SU-DHL-6 (cell line): Measurements from ENCODE around the gene CFAP141.

Source experiments
- H2AFZ ChIP-seq: fragments of 200-600 bp; sonication (generic); 2 replicates; pipeline ENCODE4 v1.6.1; 2014; ENCODE audit warnings: low read depth, mild to moderate bottlenecking, moderate library complexity, mixed read lengths, antibody characterized with exemption, low read length; ENCODE audit not compliant: severe bottlenecking
- H3F3A ChIP-seq: fragments of 200-600 bp; shearing (Covaris generic); 2 replicates; pipeline ENCODE4 v1.6.0; 2016; ENCODE audit warnings: antibody characterized with exemption, mild to moderate bottlenecking; ENCODE audit not compliant: insufficient read depth
- H3K27ac ChIP-seq: fragments of 200-600 bp; sonication (generic); 2 replicates; pipeline ENCODE4 v1.5.1; 2016; ENCODE audit warnings: low read depth, mild to moderate bottlenecking, low read length, moderate library complexity, mixed read lengths
- H3K27me3 ChIP-seq: fragments of 200-600 bp; sonication (generic), shearing (Covaris generic); 2 replicates; pipeline ENCODE4 v1.6.0; 2014; ENCODE audit warnings: mild to moderate bottlenecking, low read length
- H3K36me3 ChIP-seq: fragments of 200-600 bp; sonication (generic); 2 replicates; pipeline ENCODE4 v1.6.1; 2014; ENCODE audit warnings: mild to moderate bottlenecking, low read length, mixed read lengths
- H3K4me2 ChIP-seq: fragments of 300-600, 200-600 bp; shearing (Covaris generic), sonication (generic); 2 replicates; pipeline ENCODE4 v1.6.0; 2014; ENCODE audit warnings: low read length, low read depth, mild to moderate bottlenecking; ENCODE audit not compliant: poor library complexity, severe bottlenecking
- H3K4me3 ChIP-seq: fragments of 200-600 bp; sonication (generic); 2 replicates; pipeline ENCODE4 v1.5.1; 2014; ENCODE audit warnings: antibody characterized with exemption, low read length, mild to moderate bottlenecking, mixed read lengths; ENCODE audit not compliant: insufficient read depth, poor library complexity, severe bottlenecking
- H3K79me2 ChIP-seq: fragments of 200-600 bp; sonication (generic); 2 replicates; pipeline ENCODE4 v1.6.1; 2014; ENCODE audit warnings: mild to moderate bottlenecking, low read length, moderate library complexity; ENCODE audit not compliant: insufficient read depth
- H3K9ac ChIP-seq: fragments of 200-600 bp; sonication (generic); 2 replicates; pipeline ENCODE4 v1.7.0; 2014; ENCODE audit warnings: mild to moderate bottlenecking, low read length
- H3K9me2 ChIP-seq: fragments of 200-600 bp; sonication (generic); replicated peaks from 2 replicates; pipeline ENCODE4 v1.6.1; 2014; ENCODE audit warnings: low read length; ENCODE audit not compliant: insufficient read depth
- H3K9me3 ChIP-seq: fragments of 200-600 bp; sonication (generic); 2 replicates; pipeline ENCODE4 v1.6.1; 2014; ENCODE audit warnings: low read length, mixed read lengths; ENCODE audit not compliant: insufficient read depth
- H4K20me1 ChIP-seq: fragments of 200-600 bp; sonication (generic); 2 replicates; pipeline ENCODE4 v1.6.1; 2014; ENCODE audit warnings: low read depth, mild to moderate bottlenecking, antibody characterized with exemption, low read length, moderate library complexity, mixed read lengths
- EZH2phosphoT487 ChIP-seq: fragments of 200-600 bp; sonication (generic), shearing (Covaris generic); conservative IDR thresholded peaks from 2 replicates; pipeline ENCODE4 v1.6.1; 2018; ENCODE audit warnings: mild to moderate bottlenecking, antibody characterized with exemption, low read length, moderate library complexity, mixed read lengths
- TF ChIP-seq, protein P1 (sequence below): fragments of 200-600 bp; sonication (generic); IDR thresholded peaks from one replicate; pipeline ENCODE4 v1.5.1; 2017; ENCODE audit warnings: antibody characterized with exemption, mild to moderate bottlenecking, low read length, moderate library complexity; ENCODE audit not compliant: insufficient read depth, poor library complexity, severe bottlenecking

Gene CFAP141

GRCh38 chr1:154178911-154179811 is 27.0 kb downstream of the CFAP141 start:
- no peaks in the 10 kb centered on the region for H3K9me3 ChIP-seq
- no peak overlapping the region for H3K4me2 ChIP-seq
- 0 out of 2 replicates have a peak, but pooled peaks cover 11% of the 10 kb centered on the region for H3K36me3 ChIP-seq
- no peak for TF ChIP-seq EZH2phosphoT487
- TF ChIP-seq, protein P1, sequence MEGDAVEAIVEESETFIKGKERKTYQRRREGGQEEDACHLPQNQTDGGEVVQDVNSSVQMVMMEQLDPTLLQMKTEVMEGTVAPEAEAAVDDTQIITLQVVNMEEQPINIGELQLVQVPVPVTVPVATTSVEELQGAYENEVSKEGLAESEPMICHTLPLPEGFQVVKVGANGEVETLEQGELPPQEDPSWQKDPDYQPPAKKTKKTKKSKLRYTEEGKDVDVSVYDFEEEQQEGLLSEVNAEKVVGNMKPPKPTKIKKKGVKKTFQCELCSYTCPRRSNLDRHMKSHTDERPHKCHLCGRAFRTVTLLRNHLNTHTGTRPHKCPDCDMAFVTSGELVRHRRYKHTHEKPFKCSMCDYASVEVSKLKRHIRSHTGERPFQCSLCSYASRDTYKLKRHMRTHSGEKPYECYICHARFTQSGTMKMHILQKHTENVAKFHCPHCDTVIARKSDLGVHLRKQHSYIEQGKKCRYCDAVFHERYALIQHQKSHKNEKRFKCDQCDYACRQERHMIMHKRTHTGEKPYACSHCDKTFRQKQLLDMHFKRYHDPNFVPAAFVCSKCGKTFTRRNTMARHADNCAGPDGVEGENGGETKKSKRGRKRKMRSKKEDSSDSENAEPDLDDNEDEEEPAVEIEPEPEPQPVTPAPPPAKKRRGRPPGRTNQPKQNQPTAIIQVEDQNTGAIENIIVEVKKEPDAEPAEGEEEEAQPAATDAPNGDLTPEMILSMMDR: no peak
- H3K79me2 ChIP-seq: peaks cover 86% of the 10 kb centered on the region
- no peaks in the 10 kb centered on the region for H3K9me2 ChIP-seq
- H4K20me1 ChIP-seq: peaks cover 40% of the 10 kb centered on the region
- no peaks in the 10 kb centered on the region for H3F3A ChIP-seq
- no peak overlapping the region for H3K9ac ChIP-seq
- H3K27ac ChIP-seq: no peak overlapping the region
- H3K27me3 ChIP-seq: no peaks in the 10 kb centered on the region
- no peak overlapping the region for H3K4me3 ChIP-seq
- no peak overlapping the region for H2AFZ ChIP-seq

DNA sequence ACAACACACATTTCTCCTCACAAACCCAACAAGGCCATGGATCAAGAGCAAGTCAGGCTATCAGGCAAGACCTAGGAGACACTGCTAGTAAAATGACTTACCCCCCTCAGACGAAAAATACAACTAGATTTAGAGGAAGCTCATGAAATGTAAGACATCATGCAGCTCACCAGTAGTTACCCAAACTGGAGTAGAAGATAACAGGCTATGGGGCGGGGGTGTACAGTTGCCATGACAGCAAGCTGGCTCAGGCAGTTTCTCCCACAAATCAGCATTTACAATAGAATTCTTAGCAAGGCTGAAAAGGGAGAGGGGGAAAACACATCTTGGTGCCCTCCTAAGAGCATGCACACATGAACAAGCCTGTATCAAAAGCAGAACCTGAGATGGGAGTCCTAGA is 28.1 kb downstream of the CFAP141 start:
- Histone ChIP-seq H3F3A (no peaks in the 10 kb centered on the region), H3K79me2 (peaks cover 86% of the 10 kb centered on the region), H4K20me1 (peaks cover 40% of the 10 kb centered on the region), H3K27ac (no peak overlapping the region), H3K9me3 (no peaks in the 10 kb centered on the region), H2AFZ (no peak overlapping the region), H3K4me3 (no peak overlapping the region), H3K9me2 (no peaks in the 10 kb centered on the region), H3K36me3 (0 out of 2 replicates have a peak, but pooled peaks cover 11% of the 10 kb centered on the region), H3K27me3 (no peaks in the 10 kb centered on the region), H3K4me2 (no peak overlapping the region), H3K9ac (no peak overlapping the region)
- TF ChIP-seq, protein P1: no peak
- TF ChIP-seq EZH2phosphoT487: no peak

- Histone ChIP-seq H3K27me3 (no peaks in the 10 kb centered on the region), H3K36me3 (peaks cover 15% of the 10 kb centered on the region), H4K20me1 (peaks cover 40% of the 10 kb centered on the region), H3K27ac (no peak overlapping the region), H3K4me3 (no peak overlapping the region), H2AFZ (no peak overlapping the region), H3K9ac (no peak overlapping the region), H3K9me2 (no peaks in the 10 kb centered on the region), H3K9me3 (no peaks in the 10 kb centered on the region), H3F3A (no peaks in the 10 kb centered on the region), H3K4me2 (no peak overlapping the region), H3K79me2 (peaks cover 70% of the 10 kb centered on the region)
- TF ChIP-seq, protein P1: no peak
- TF ChIP-seq EZH2phosphoT487: no peak
Observed at GRCh38 chr1:154176337-154176736, 29.8 kb downstream of the CFAP141 start.
